ENCODE measurements around the gene HES6. TPM values are rescaled to one million over a fixed set of nuclear protein-coding genes. Genes with fewer than 3 reads are reported as not detected.

Gene HES6
- total and polyA plus RNA-seq, 10 of the 15 experiments (the other 5 are each of a cell fraction or from before 2014, with no cell fraction given), result 0.11 to 1.7 (median 0.83) TPM

- intact Hi-C loops (cut with micrococcal nuclease; ENCODE audit: unreplicated experiment), result no loop called here
- Histone ChIP-seq H3K4me2 (ENCODE audit: control insufficient read depth, insufficient read depth) (no peak overlapping the region), H3K9ac (ENCODE audit: control insufficient read depth, insufficient read depth, low read length) (no peak overlapping the region), H3K79me2 (ENCODE audit: control insufficient read depth, insufficient read depth, low read length) (peaks cover 26% of the 10 kb centered on the region), H3K9me3 (replicated peaks; ENCODE audit: control insufficient read depth, insufficient read depth, low read length) (no peaks in the 10 kb centered on the region), H3K27me3 (replicated peaks in 1 of 2; ENCODE audit: control insufficient read depth in 2 of 2, insufficient read depth in 2 of 2, low read length in 1 of 2) (no peaks in the 10 kb centered on the region), H4K20me1 (ENCODE audit: control insufficient read depth, insufficient read depth) (no peaks in the 10 kb centered on the region; the same call in 1 of the 2 replicates), H3K4me1 (ENCODE audit: control insufficient read depth, insufficient read depth, low read length) (peaks cover 2% of the 10 kb centered on the region; the same call in 1 of the 2 replicates), H2AFZ (ENCODE audit: control insufficient read depth, low read depth, low read length) (no peak overlapping the region), H3K4me3 (no peak overlapping the region), H3K27ac (ENCODE audit: control insufficient read depth, insufficient read depth) (no peak overlapping the region), H3K36me3 (ENCODE audit: control insufficient read depth in 2 of 2, insufficient read depth in 2 of 2, low read length in 1 of 2) (peaks cover 2 to 7% of the 10 kb centered on the region in 2 experiments; a peak in 2 of 4 replicates)
- POLR2A ChIA-PET, result no interaction called here
- no TSS peak for BruUV-seq (replicated peaks)
- RAD21 ChIA-PET (ENCODE audit: unreplicated experiment), result no interaction called here
- DNase-seq (ENCODE audit: low read depth, low spot score) (no peak), ATAC-seq (no peak), FAIRE-seq (no peak)
- SMC1A ChIA-PET (ENCODE audit: uncharacterized antibody, unreplicated experiment), result no interaction called here
- in situ Hi-C loops (cut with MboI), result no loop called here
- 93% methylated on average over 13 of the region's 13 CpGs for WGBS (ENCODE audit: insufficient coverage, insufficient replicate concordance, low lambda C conversion rate, missing lambda C conversion rate)
- CTCF ChIA-PET, result interaction anchor here (1.5 kb wide), 1 partner anchor 9 kb away, joined by 3 read pairs; no protein-coding TSS in a partner anchor
- no peak for TF ChIP-seq USF1 (IDR thresholded peaks at IDR 0.05; ENCODE audit: borderline replicate concordance, extremely low read length, insufficient read depth, low read depth, low read length)
- TF ChIP-seq SUPT20H (IDR thresholded peaks at IDR 0.05; ENCODE audit: borderline replicate concordance, control insufficient read depth, low read depth, low read length), result no peak
- TF ChIP-seq ZNF207 (IDR thresholded peaks at IDR 0.05; ENCODE audit: borderline replicate concordance), result no peak
- no peak for TF ChIP-seq NRF1 (conservative IDR thresholded peaks at IDR 0.05; ENCODE audit: low read depth, low read length)
- no peak for TF ChIP-seq KDM1A (IDR thresholded peaks at IDR 0.05; ENCODE audit: borderline replicate concordance)
- no peak for TF ChIP-seq IKZF2 (IDR thresholded peaks at IDR 0.05)
- TF ChIP-seq MEF2A (IDR thresholded peaks at IDR 0.05; ENCODE audit: insufficient read depth, low read depth, low read length), result no peak
- no peak for TF ChIP-seq NFYA (IDR thresholded peaks at IDR 0.05; ENCODE audit: borderline replicate concordance, low read depth, low read length)
- no peak for TF ChIP-seq BMI1 (IDR thresholded peaks at IDR 0.05; ENCODE audit: borderline replicate concordance)
- TF ChIP-seq SRF (IDR thresholded peaks at IDR 0.05; ENCODE audit: low read depth in 2 of 2, low read length in 2 of 2), result no peak
- no peak for TF ChIP-seq IRF5 (IDR thresholded peaks at IDR 0.05; ENCODE audit: borderline replicate concordance)
- no peak for TF ChIP-seq SMARCA5 (IDR thresholded peaks at IDR 0.05)
- no peak for TF ChIP-seq ZBTB4 (CRISPR knock-in tag; IDR thresholded peaks at IDR 0.05)
- TF ChIP-seq E2F8 (IDR thresholded peaks at IDR 0.05; ENCODE audit: low read depth, partially characterized antibody), result no peak
- no peak for TF ChIP-seq IRF4 (IDR thresholded peaks at IDR 0.05; ENCODE audit: low read depth, low read length)
These were observed 42.1 kb upstream of the HES6 start for GRCh38 chr2:238281826-238282480.

All from GM12878 (cell line).